GM21381 (cell line): ENCODE results near the gene PTGES.

Source experiments
- ATAC-seq: cut with Tn5 transposase; IDR thresholded peaks from one replicate; pipeline ENCODE4 v1.9.1; 2021; ENCODE audit warnings: mild to moderate bottlenecking, moderate library complexity; ENCODE audit not compliant: unreplicated experiment

PTGES gene

DNA sequence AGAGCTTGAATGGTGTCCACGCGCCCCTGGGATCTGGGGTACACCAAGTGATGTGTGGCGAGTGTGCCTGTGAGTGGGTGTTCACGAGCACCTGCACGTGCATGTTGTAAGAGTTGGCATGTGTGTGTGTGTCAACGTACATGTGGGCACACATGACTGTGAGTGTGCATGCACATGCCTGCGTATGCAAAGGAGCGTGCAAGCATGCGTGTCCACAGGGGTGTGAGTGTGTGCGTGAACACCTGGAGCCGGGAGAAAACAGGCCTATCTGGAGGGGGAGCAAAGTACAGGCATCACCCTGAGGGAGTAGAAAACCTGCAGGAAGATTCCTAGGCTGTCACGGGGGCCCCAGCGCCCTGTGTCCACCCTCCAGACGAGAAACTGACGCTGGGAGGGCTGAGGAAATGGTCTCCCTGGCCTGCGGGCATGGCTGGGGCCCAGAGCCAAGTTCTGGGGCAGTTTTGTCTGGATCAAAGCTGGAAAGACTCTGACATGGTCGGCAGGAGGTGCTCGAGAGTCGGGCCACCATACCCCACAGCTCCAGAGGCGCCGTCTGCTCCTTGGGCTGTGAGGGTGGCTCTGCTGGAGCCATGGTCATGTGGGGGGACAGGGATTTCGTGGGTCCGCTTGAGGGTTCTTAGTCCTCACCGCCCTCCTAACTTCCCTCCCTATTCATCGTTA lies 31.8 kb downstream of the PTGES start:
- ATAC-seq = no peak

DNA sequence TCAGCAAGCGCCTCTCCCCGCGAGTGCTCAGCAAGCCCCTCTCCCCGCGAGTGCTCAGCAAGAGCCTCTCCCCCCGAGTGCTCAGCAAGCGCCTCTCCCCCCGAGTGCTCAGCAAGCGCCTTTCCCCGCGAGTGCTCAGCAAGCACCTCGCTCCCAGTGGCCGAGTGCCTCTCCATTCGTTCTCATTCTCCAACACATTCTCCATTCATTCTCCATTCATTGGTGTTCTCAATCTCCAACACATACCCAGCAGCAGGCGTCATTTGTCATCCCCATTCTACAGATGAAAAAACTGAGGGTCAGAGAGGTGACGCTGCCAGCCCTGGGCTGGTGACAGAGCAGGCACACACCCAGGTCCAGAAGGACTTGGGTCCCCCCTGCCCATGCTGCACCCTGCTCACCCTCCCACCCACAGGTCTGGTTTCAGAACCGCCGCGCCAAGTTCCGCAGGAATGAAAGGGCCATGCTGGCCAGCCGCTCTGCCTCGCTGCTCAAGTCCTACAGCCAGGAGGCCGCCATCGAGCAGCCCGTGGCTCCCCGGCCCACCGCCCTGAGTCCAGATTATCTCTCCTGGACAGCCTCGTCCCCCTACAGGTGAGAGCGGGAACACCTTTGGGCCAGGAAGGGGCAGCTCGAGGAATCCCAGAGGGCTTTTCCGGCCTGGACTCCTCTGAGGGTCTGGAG lies 32.5 kb downstream of the PTGES start:
- no peak for ATAC-seq

DNA sequence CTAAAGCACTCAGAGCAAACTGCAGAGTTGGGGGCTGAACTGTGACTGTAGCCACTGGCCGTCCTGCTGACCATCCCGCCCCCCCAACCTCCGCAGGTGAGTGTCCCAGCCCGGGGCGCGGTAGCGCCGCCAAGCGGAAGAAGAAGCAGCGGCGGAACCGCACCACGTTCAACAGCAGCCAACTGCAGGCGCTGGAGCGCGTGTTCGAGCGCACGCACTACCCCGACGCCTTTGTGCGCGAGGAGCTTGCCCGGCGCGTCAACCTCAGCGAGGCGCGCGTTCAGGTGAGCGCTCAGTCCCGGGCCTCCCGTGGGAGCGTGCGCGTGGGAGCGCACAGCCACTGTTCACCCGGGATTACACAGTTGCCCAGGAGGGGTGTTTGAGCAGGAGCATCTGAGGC lies 33.7 kb downstream of the PTGES start:
- no peak for ATAC-seq

- ATAC-seq = no peak
Observed at GRCh38 chr9:129718647-129719046, 34.2 kb downstream of the PTGES start.

GRCh38 chr9:129717991-129718390 lies 34.9 kb downstream of the PTGES start:
- no peak for ATAC-seq

DNA sequence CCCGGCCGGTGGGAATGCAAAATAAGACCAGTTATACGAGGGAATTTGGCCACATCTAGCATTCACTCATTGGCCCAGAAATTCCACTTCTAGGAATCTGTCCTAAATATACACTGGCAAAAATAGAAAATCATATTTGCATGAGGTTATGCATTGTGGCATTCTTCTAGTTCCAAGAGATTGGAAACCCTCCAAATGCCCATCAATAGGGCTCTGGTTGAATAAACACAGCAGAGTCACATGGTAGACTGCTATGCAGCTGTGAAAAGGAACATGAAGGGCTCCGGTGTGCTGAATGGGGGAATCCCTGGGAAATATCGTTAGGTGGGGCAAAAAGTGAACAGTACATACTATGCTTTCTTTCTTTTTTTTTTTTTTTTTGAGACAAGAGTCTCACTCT lies 36.8 kb downstream of the PTGES start:
- ATAC-seq = no peak

- ATAC-seq = no peak
Observed at GRCh38 chr9:129714511-129715061, 38.3 kb downstream of the PTGES start.

- ATAC-seq = no peak
Observed at GRCh38 chr9:129713402-129713679, 39.5 kb downstream of the PTGES start.

- no peak for ATAC-seq
Observed at GRCh38 chr9:129712634-129713401, 40.0 kb downstream of the PTGES start.

GRCh38 chr9:129710169-129710453 lies 42.7 kb downstream of the PTGES start:
- no peak for ATAC-seq

DNA sequence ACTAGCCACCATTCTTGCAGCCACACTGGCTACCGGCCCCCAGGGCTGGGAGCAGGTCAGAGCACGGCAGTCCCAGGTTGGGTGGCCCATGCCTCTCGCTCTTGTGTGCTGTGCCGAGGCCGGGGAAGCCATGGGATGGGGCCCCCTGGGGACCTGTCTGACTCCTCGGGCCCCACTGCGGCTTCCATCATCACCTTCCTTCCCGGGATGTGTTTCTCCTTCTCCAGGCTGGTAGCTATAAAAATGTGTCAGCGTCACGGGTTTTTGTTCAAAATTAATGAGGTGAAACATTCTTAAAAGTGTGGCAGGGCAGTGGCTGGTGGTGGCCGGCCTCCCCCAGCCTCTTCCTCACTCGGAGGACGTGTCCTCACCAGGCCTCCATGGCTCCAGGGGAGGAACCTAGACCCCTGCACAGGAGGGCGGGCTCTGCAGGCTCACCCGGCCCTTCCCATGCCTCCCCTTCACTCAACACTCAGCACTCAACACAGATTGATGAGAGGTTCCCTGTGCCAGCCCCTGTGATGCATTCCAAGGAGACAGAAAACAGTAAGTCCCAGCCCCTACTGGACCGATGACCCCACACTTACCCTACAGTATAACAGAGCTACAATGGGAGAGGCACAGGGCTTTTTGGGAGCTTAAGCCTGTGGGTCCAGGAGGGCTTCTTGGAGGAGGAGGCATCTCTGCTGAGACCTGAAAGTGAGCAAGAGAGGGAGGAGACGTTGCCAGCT lies 43.2 kb downstream of the PTGES start:
- no peak for ATAC-seq

- ATAC-seq = no peak
Observed at GRCh38 chr9:129708793-129709192, 44.0 kb downstream of the PTGES start.

DNA sequence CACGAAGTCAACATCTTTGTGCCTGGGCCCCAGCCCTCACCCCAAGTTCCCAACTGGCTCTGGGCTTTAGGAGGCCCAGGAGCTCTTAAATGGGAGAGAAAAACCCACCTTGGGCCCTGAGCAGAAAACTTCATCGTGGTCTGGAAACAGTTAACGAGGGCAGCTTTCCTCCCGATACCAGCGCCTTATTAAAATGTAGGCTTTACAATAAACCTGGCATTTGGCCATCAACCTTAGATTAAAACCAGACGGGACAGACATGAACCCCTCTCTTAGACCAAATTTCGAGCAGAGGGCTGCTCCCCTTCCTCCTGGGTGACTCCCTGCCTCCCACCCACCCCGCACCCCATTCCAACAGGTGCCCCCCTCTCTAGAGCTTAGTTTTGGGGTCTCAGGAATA lies 48.0 kb downstream of the PTGES start:
- ATAC-seq = no peak

- ATAC-seq = no peak
Observed at GRCh38 chr9:129703667-129704355, 49.0 kb downstream of the PTGES start.

GRCh38 chr9:129702589-129703520 lies 50.0 kb downstream of the PTGES start:
- no peak for ATAC-seq

- ATAC-seq = no peak
Observed at GRCh38 chr9:129701549-129701948, 51.3 kb downstream of the PTGES start.

DNA sequence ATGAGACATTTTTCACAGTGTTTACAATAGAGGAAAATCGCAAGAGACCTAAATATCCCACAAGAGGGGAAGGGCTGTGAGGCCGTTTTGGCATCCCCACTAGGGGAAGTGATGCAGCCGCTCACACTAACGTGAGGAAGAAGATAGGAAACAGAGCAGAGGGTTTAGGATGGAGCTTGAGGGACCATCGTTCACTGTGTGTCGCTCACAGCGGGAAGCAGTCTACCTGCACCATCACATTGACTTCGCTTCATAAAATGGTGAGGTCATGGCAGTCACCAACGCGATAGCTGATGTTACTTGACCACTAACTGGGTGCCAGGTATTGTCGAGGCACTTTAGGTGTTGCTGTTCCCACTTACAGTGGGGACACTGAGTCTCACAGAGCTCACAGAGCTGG lies 51.8 kb downstream of the PTGES start:
- no peak for ATAC-seq

DNA sequence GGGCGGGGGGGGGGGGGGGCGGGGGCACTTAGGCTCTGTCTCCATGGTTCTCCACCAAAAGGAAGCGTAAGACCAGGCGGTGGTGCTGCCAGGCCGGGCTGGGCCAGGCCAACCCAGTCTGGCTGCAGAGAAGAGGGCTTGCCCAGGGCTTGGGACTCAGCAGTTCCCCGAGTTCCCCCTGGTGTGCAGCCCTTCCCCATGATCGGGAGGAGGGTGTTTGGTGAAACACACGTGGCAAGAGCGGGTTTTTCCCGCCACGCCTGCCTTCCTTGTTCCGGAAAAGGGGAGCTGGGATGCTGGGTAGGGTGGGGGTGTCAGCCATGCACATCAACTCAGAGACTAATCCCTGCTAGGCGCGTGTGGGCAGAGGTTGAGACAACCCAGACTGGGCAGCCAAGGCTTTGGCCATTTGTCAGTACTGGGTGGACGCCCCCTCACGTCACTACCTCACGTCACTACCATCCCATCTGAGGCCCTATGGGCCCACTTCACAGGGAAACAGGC lies 54.5 kb downstream of the PTGES start:
- ATAC-seq = no peak

GRCh38 chr9:129697656-129698253 lies 55.1 kb downstream of the PTGES start:
- no peak for ATAC-seq
